Measurements from ENCODE around the gene R3HDM2. TPM values are rescaled to one million over a fixed set of nuclear protein-coding genes. Genes with fewer than 3 reads are reported as not detected.

R3HDM2 gene
- total and polyA plus RNA-seq, 2 donors from 2014 or later: 16.5 to 67.3 TPM

GRCh38 chr12:57221169-57221917 lies 209.5 kb downstream of the R3HDM2 start:
- Histone ChIP-seq H3K4me3 (ENCODE audit: low read length in 3 of 3) (no peak overlapping the region), H3K27me3 (ENCODE audit: control insufficient read depth, insufficient read depth, low read length) (peaks cover 37% of the 10 kb centered on the region), H3K27ac (ENCODE audit: low read depth in 2 of 2, low read length in 2 of 2) (no peak overlapping the region), H3K9ac (ENCODE audit: low read length in 3 of 3) (no peak overlapping the region), H3K36me3 (ENCODE audit: control insufficient read depth in 2 of 3, insufficient read depth in 3 of 3, low read length in 3 of 3) (no peaks in the 10 kb centered on the region), H3K9me3 (ENCODE audit: control insufficient read depth in 2 of 3, insufficient read depth in 1 of 3, low read length in 3 of 3) (no peaks in the 10 kb centered on the region), H3K4me1 (ENCODE audit: control insufficient read depth in 2 of 3, insufficient read depth in 2 of 3, low read depth in 1 of 3, low read length in 3 of 3) (peaks cover 0 to 9% (median 0%) of the 10 kb centered on the region in 3 donors)
- no peak for TF ChIP-seq CTCF (IDR thresholded peaks at IDR 0.05; ENCODE audit: borderline replicate concordance, extremely low read depth, insufficient read depth)
- intact Hi-C loops (cut with DNase I): no loop called here
- peak in 1 of 5 donors; percentile 59 for DNase-seq
- no peak for FAIRE-seq

- Histone ChIP-seq H3K36me3 (ENCODE audit: control insufficient read depth in 2 of 3, insufficient read depth in 3 of 3, low read length in 3 of 3) (no peaks in the 10 kb centered on the region), H3K27ac (ENCODE audit: low read depth in 2 of 2, low read length in 2 of 2) (no peak overlapping the region), H3K4me1 (ENCODE audit: control insufficient read depth in 2 of 3, insufficient read depth in 2 of 3, low read depth in 1 of 3, low read length in 3 of 3) (peaks cover 0 to 9% (median 0%) of the 10 kb centered on the region in 3 donors), H3K9me3 (ENCODE audit: control insufficient read depth in 2 of 3, insufficient read depth in 1 of 3, low read length in 3 of 3) (no peaks in the 10 kb centered on the region), H3K4me3 (ENCODE audit: low read length in 3 of 3) (no peak overlapping the region), H3K27me3 (ENCODE audit: control insufficient read depth, insufficient read depth, low read length) (peaks cover 38% of the 10 kb centered on the region), H3K9ac (ENCODE audit: low read length in 3 of 3) (no peak overlapping the region)
- DNase-seq: no peak
- FAIRE-seq: no peak
- TF ChIP-seq CTCF (IDR thresholded peaks at IDR 0.05; ENCODE audit: borderline replicate concordance, extremely low read depth, insufficient read depth): no peak
- intact Hi-C loops (cut with DNase I): no loop called here
Observed at GRCh38 chr12:57220770-57221168, 210.1 kb downstream of the R3HDM2 start.

GRCh38 chr12:57219993-57220754 lies 210.7 kb downstream of the R3HDM2 start:
- Histone ChIP-seq H3K36me3 (ENCODE audit: control insufficient read depth in 2 of 3, insufficient read depth in 3 of 3, low read length in 3 of 3) (no peaks in the 10 kb centered on the region), H3K9me3 (ENCODE audit: control insufficient read depth in 2 of 3, insufficient read depth in 1 of 3, low read length in 3 of 3) (no peaks in the 10 kb centered on the region), H3K4me1 (ENCODE audit: control insufficient read depth in 2 of 3, insufficient read depth in 2 of 3, low read depth in 1 of 3, low read length in 3 of 3) (peaks cover 0 to 9% (median 0%) of the 10 kb centered on the region in 3 donors), H3K4me3 (ENCODE audit: low read length in 3 of 3) (no peak overlapping the region), H3K9ac (ENCODE audit: low read length in 3 of 3) (no peak overlapping the region), H3K27me3 (ENCODE audit: control insufficient read depth, insufficient read depth, low read length) (peaks cover 44% of the 10 kb centered on the region), H3K27ac (ENCODE audit: low read depth in 2 of 2, low read length in 2 of 2) (no peak overlapping the region)
- intact Hi-C loops (cut with DNase I): no loop called here
- DNase-seq (peak in 2 of 5 donors; percentile 71 to 74), FAIRE-seq (no peak)
- no peak for TF ChIP-seq CTCF (IDR thresholded peaks at IDR 0.05; ENCODE audit: borderline replicate concordance, extremely low read depth, insufficient read depth)
